A549 (cell line): ENCODE data around the gene PPP2R5B. TPM values are rescaled to one million over a fixed set of nuclear protein-coding genes. Genes with fewer than 3 reads are reported as not detected.

Source experiments
- ATAC-seq, 2 experiments: fragments of 200-7000 bp in 1 of 2; fragments of >200 bp in 1 of 2; cut with Nextera tagmentation in 1 of 2; cut with Tn5 transposase in 1 of 2; 3 replicates each; pipeline versions ENCODE4 v1.8.0 to v1.9.1; 2018 to 2020; ENCODE audit warnings: mild to moderate bottlenecking in 1 of 2, moderate library complexity in 1 of 2
- CTCF ChIA-PET: fragments of 300-600 bp; sonication (Branson Sonifier 250); formaldehyde crosslinking; extraction: SDS; loops from one replicate; lab custom pipeline; 2021; ENCODE audit warnings: antibody characterized with exemption, inconsistent platforms; lab: Yijun Ruan, JAX
- POLR2A ChIA-PET: fragments of 350-600 bp; formaldehyde crosslinking; extraction: SDS; loops from one replicate; lab custom pipeline; 2021; ENCODE audit warnings: antibody characterized with exemption, inconsistent platforms; lab: Yijun Ruan, JAX
- DNase-seq, 2 experiments: peaks; one replicate each; pipeline versions ENCODE4 v3.0.0 to v3.0.0-alpha.2; 2011 to 2016; ENCODE audit warnings: low read depth in 1 of 2, low spot score in 1 of 2
- FAIRE-seq: peaks from 2 replicates; lab custom pipeline; 2011; peaks lifted over from hg19 to GRCh38; lab: Jason Lieb, UNC
- H3K27ac ChIP-seq, 2 experiments: fragments of >200 bp; sonication (Bioruptor Twin); formaldehyde crosslinking; 3 replicates each; pipeline ENCODE4 v1.5.1; 2016 to 2017
- H3K4me1 ChIP-seq: fragments of >200 bp; sonication (Bioruptor Twin); formaldehyde crosslinking; 3 replicates; pipeline ENCODE4 v1.6.1; 2016
- H3K4me2 ChIP-seq: fragments of >200 bp; sonication (Bioruptor Twin); formaldehyde crosslinking; 3 replicates; pipeline ENCODE4 v1.6.1; 2016
- H3K4me3 ChIP-seq: fragments of >200 bp; sonication (Bioruptor Twin); formaldehyde crosslinking; 3 replicates; pipeline ENCODE4 v1.5.1; 2016
- H3K9me3 ChIP-seq: fragments of >200 bp; sonication (Bioruptor Twin); formaldehyde crosslinking; 3 replicates; pipeline ENCODE4 v1.6.1; 2016
- CBX8 ChIP-seq: fragments of 200-600 bp; sonication (generic); IDR thresholded peaks from 2 replicates; pipeline ENCODE4 v1.6.1; 2016
- ESRRA ChIP-seq: fragments of 150-350 bp; IDR thresholded peaks from 2 replicates; pipeline ENCODE4 v1.6.1; 2014; ENCODE audit warnings: mild to moderate bottlenecking, low read length, borderline replicate concordance
- FOSL2 ChIP-seq, 2 experiments: fragments of 450-650 bp in 1 of 2; fragments of >200 bp in 1 of 2; sonication (Bioruptor Twin) in 1 of 2; formaldehyde crosslinking; IDR thresholded peaks; 2 replicates each; pipeline versions ENCODE4 v1.5.0 to v1.6.1; 2016 to 2020; ENCODE audit warnings: mild to moderate bottlenecking in 1 of 2, moderate library complexity in 1 of 2
- FOXS1 ChIP-seq: fragments of 250-450 bp; sonication (Bioruptor Pico); IDR thresholded peaks from 2 replicates; pipeline ENCODE4 v1.5.0; 2020; ENCODE audit warnings: mild to moderate bottlenecking, moderate library complexity
- HDAC2 ChIP-seq: fragments of 200-600 bp; sonication (generic); IDR thresholded peaks from 2 replicates; pipeline ENCODE4 v1.6.1; 2016
- PHF8 ChIP-seq: fragments of 200-600 bp; sonication (generic); IDR thresholded peaks from 2 replicates; pipeline ENCODE4 v1.6.1; 2016; ENCODE audit warnings: low read depth, mild to moderate bottlenecking, antibody characterized with exemption, moderate library complexity, borderline replicate concordance
- RAD21 ChIP-seq, 2 experiments: fragments of >200 bp in 1 of 2; sonication (Bioruptor Twin) in 1 of 2; formaldehyde crosslinking in 1 of 2; IDR thresholded peaks in 1 of 2; conservative IDR thresholded peaks in 1 of 2; 2 replicates in 1 of 2; 3 replicates in 1 of 2; pipeline ENCODE4 v1.6.1; 2012 to 2018; ENCODE audit warnings: inconsistent platforms in 1 of 2
- RNF2 ChIP-seq: fragments of 200-600 bp; sonication (generic); IDR thresholded peaks from 2 replicates; pipeline ENCODE4 v1.6.1; 2016; ENCODE audit warnings: low read depth, mild to moderate bottlenecking, antibody characterized with exemption, moderate library complexity, borderline replicate concordance
- TFCP2L1 ChIP-seq: fragments of 250-450 bp; sonication (Bioruptor Pico); IDR thresholded peaks from 2 replicates; pipeline ENCODE4 v1.5.0; 2021; ENCODE audit warnings: mild to moderate bottlenecking
- TP53 ChIP-seq: fragments of 250-450 bp; sonication (Bioruptor Pico); IDR thresholded peaks from 2 replicates; pipeline ENCODE4 v1.5.0; 2021; ENCODE audit warnings: mild to moderate bottlenecking, moderate library complexity
- ZNF302 ChIP-seq: fragments of 250-450 bp; sonication (Bioruptor Pico); IDR thresholded peaks from 2 replicates; pipeline ENCODE4 v1.9.0; 2021; ENCODE audit warnings: inconsistent platforms, mild to moderate bottlenecking, moderate library complexity
- WGBS: methylation state at CpG from one replicate; pipeline ENCODE4 v1.1.6; 2017; ENCODE audit errors: missing lambda C conversion rate; 5-methylcytosine and 5-hydroxymethylcytosine counted together
- polyA plus RNA-seq, 4 experiments: library from polyadenylated mRNA; depleted of rRNA in 3 of 4; stranded (reverse); fragments of >200 nt; fragmentation: RNase III in 1 of 4; extraction: RNeasy Plus Mini Kit Qiagen cat#74134 plus additional on column Dnase treatment in 1 of 4; gene quantifications; 2 replicates in 3 of 4; 3 replicates in 1 of 4; pipeline ENCODE4 v1.2.3, GENCODE V29; 2011 to 2017
- TF ChIP-seq, protein P1 (sequence below): fragments of >200 bp; sonication (Bioruptor Twin); formaldehyde crosslinking; IDR thresholded peaks from 2 replicates; pipeline ENCODE4 v1.6.1; 2016
- TF ChIP-seq, protein P2 (sequence below): fragments of 200-600 bp; sonication (generic); IDR thresholded peaks from 2 replicates; pipeline ENCODE4 v1.6.1; 2016; ENCODE audit warnings: antibody characterized with exemption, mild to moderate bottlenecking, moderate library complexity
- TF ChIP-seq, protein P3 (sequence below): IDR thresholded peaks from 2 replicates; pipeline ENCODE4 v1.6.1; 2012; ENCODE audit warnings: low read depth, borderline replicate concordance
- TF ChIP-seq, protein P4 (sequence below): fragments of 450-650 bp; IDR thresholded peaks from 2 replicates; pipeline ENCODE4 v1.6.1; 2014; ENCODE audit warnings: antibody characterized with exemption

Gene PPP2R5B
- polyA plus RNA-seq, 2 of the 4 experiments (the other 2 are of a cell fraction): 5.7 to 6.9 TPM

DNA sequence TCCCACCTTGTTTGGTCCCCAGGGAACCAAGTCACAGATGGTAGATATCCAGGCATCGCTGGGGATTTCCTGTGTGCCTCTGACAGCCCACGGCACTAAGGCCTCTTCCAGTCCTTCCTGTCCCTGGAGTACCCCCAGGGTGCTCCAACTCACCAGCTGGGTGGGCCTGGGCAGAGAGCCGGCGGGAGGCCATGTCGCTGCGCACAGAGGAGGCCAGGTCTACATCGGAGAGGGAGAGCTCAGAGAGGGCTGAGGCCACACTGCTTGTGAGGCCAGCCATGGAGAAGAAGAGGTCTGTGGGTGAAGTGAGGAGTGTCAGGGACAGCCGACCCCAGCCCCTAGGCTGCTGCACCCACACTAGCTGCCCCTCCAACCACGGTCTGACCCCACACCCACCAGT lies 12.8 kb upstream of the PPP2R5B start:
- 96% methylated on average over 8 of the region's 9 CpGs for WGBS
- no peak for FAIRE-seq
- Histone ChIP-seq H3K9me3 (no peaks in the 10 kb centered on the region), H3K4me2 (no peak overlapping the region), H3K27ac (no peak overlapping the region), H3K4me3 (no peak overlapping the region), H3K4me1 (peaks cover 7% of the 10 kb centered on the region; the same call in 2 of the 3 replicates)
- ChIA-PET POLR2A (no interaction called here), CTCF (interaction anchor here (0.8 to 14.9 kb wide), 10 partner anchors 10 to 102 kb away, joined by 3 to 132 read pairs (median 4); partner anchors contain the start of gene ARL2)
- TF ChIP-seq RAD21 (conservative IDR thresholded peaks at IDR 0.05 in 1 of 2, IDR thresholded peaks at IDR 0.05 in 1 of 2) (no peak), HDAC2 (no peak)
- ATAC-seq: no peak
- DNase-seq: no peak

DNA sequence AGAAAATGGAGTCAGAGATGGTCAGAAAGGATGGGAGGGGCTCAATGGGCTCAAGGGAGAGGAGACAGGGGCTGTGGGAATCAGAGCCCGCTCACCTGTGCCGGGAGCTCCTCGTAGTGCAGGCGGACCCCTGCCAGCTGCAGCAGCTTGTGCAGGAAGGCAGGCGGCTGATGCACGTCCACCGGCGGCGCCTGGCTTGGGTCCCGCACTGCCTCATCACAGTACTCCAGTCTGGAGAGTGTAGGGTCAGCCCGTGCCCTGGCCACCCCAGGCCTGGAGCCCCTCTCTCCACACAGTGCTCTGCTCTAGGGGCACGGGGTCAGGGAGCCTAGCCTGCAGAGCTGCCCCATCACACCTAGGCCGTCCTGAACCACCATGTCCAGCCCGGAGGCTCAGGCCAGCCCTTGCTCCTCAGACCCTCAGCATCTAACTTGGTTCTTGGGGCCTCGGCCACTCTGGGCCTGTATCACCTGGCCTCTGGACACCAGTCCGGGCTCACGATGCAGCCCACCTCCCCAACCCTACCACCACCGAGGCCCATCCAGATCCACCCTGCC lies 11.2 kb upstream of the PPP2R5B start:
- TF ChIP-seq, protein P1, sequence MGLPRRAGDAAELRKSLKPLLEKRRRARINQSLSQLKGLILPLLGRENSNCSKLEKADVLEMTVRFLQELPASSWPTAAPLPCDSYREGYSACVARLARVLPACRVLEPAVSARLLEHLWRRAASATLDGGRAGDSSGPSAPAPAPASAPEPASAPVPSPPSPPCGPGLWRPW: no peak
- TF ChIP-seq TFCP2L1 (CRISPR knock-in tag) (no peak), ZNF302 (CRISPR knock-in tag) (no peak), PHF8 (no peak), TP53 (CRISPR knock-in tag) (no peak), FOSL2 (IDR thresholded peaks at IDR 0.05) (no peak), FOSL2 (CRISPR knock-in tag; IDR thresholded peaks at IDR 0.05) (no peak), RNF2 (no peak), CBX8 (no peak), RAD21 (conservative IDR thresholded peaks at IDR 0.05 in 1 of 2, IDR thresholded peaks at IDR 0.05 in 1 of 2) (no peak), ESRRA (no peak), FOXS1 (CRISPR knock-in tag) (no peak)
- Histone ChIP-seq H3K4me3 (no peak overlapping the region), H3K4me2 (no peak overlapping the region), H3K4me1 (peaks cover 11% of the 10 kb centered on the region), H3K9me3 (no peaks in the 10 kb centered on the region), H3K27ac (no peak overlapping the region)
- CTCF ChIA-PET: interaction anchor here (1.8 to 14.9 kb wide), 5 partner anchors 11 to 101 kb away, joined by 4 to 132 read pairs (median 11); partner anchors contain the start of genes ARL2 and CDC42BPG
- 86% methylated on average over 17 of the region's 18 CpGs for WGBS
- DNase-seq (no peak), ATAC-seq (no peak), FAIRE-seq (no peak)
- POLR2A ChIA-PET: no interaction called here

DNA sequence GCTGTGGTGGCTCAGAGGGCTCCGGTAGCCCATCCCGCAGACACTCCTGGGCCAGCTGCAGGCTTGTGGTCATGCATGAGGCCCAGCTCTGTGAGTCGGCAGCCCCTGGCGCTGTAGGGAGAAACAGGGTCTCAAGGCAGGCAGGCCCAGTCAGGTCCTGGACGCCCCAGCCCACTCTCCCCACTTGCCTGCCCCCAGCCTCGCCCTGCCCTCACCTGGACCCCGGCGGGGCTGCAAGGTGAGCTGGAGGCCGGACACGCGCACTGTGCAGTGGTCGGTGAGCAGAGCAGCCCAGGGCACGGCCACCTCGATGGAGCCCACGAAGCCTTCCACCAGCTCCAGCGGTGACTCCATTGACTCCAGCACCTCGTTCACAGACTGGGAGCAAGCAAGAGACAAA lies 10.4 kb upstream of the PPP2R5B start:
- ATAC-seq (no peak), FAIRE-seq (no peak), DNase-seq (no peak)
- no peaks in the 10 kb centered on the region for H3K9me3 ChIP-seq
- TF ChIP-seq TFCP2L1 (CRISPR knock-in tag): no peak
- TF ChIP-seq, protein P2, sequence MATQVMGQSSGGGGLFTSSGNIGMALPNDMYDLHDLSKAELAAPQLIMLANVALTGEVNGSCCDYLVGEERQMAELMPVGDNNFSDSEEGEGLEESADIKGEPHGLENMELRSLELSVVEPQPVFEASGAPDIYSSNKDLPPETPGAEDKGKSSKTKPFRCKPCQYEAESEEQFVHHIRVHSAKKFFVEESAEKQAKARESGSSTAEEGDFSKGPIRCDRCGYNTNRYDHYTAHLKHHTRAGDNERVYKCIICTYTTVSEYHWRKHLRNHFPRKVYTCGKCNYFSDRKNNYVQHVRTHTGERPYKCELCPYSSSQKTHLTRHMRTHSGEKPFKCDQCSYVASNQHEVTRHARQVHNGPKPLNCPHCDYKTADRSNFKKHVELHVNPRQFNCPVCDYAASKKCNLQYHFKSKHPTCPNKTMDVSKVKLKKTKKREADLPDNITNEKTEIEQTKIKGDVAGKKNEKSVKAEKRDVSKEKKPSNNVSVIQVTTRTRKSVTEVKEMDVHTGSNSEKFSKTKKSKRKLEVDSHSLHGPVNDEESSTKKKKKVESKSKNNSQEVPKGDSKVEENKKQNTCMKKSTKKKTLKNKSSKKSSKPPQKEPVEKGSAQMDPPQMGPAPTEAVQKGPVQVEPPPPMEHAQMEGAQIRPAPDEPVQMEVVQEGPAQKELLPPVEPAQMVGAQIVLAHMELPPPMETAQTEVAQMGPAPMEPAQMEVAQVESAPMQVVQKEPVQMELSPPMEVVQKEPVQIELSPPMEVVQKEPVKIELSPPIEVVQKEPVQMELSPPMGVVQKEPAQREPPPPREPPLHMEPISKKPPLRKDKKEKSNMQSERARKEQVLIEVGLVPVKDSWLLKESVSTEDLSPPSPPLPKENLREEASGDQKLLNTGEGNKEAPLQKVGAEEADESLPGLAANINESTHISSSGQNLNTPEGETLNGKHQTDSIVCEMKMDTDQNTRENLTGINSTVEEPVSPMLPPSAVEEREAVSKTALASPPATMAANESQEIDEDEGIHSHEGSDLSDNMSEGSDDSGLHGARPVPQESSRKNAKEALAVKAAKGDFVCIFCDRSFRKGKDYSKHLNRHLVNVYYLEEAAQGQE: no peak
- TF ChIP-seq, protein P3, sequence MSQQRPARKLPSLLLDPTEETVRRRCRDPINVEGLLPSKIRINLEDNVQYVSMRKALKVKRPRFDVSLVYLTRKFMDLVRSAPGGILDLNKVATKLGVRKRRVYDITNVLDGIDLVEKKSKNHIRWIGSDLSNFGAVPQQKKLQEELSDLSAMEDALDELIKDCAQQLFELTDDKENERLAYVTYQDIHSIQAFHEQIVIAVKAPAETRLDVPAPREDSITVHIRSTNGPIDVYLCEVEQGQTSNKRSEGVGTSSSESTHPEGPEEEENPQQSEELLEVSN: no peak
- TF ChIP-seq, protein P4, sequence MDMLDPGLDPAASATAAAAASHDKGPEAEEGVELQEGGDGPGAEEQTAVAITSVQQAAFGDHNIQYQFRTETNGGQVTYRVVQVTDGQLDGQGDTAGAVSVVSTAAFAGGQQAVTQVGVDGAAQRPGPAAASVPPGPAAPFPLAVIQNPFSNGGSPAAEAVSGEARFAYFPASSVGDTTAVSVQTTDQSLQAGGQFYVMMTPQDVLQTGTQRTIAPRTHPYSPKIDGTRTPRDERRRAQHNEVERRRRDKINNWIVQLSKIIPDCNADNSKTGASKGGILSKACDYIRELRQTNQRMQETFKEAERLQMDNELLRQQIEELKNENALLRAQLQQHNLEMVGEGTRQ: no peak
- no peak overlapping the region for H3K27ac ChIP-seq
- WGBS: 89% methylated on average over 13 of the region's 17 CpGs
- no peak overlapping the region for H3K4me3 ChIP-seq
- H3K4me1 ChIP-seq: peaks cover 15% of the 10 kb centered on the region
- H3K4me2 ChIP-seq: no peak overlapping the region
- POLR2A ChIA-PET: no interaction called here
- CTCF ChIA-PET: interaction anchor here (1.8 to 14.9 kb wide), 5 partner anchors 19 to 100 kb away, joined by 4 to 132 read pairs (median 11); partner anchors contain the start of genes ARL2 and CDC42BPG
